DMS 273 treated with DMSO at 0.1 percent for 48 hours (cell line): ENCODE results near the gene NDP.
"Not testable (repeated sequence)": the region's sequence is repeated elsewhere in the genome, so short reads cannot be mapped to it uniquely, and the experiment has no call there.

ENCODE experiments used
- DNase-seq: peaks from one replicate; lab custom pipeline; 2025; lab: John Stamatoyannopoulos, UW

Gene NDP

GRCh38 chrX:43970528-43970927 lies 2.7 kb downstream of the NDP start:
- no peak for DNase-seq

- no peak for DNase-seq
These were observed 3.4 kb downstream of the NDP start for GRCh38 chrX:43969504-43970501.

- DNase-seq: no peak
These were observed 4.8 kb downstream of the NDP start for GRCh38 chrX:43968359-43968781.

- no peak for DNase-seq
These were observed 8.3 kb downstream of the NDP start for GRCh38 chrX:43964936-43965335.

GRCh38 chrX:43963726-43964125 lies 9.5 kb downstream of the NDP start:
- no peak for DNase-seq

GRCh38 chrX:43962636-43963035 lies 10.6 kb downstream of the NDP start:
- DNase-seq: no peak

GRCh38 chrX:43961699-43962098 lies 11.5 kb downstream of the NDP start:
- no peak for DNase-seq

- DNase-seq: peak; percentile 76
These were observed 14.7 kb downstream of the NDP start for GRCh38 chrX:43958529-43958928.

GRCh38 chrX:43956034-43956433 lies 17.2 kb downstream of the NDP start:
- no peak for DNase-seq

GRCh38 chrX:43953218-43953617 lies 20.0 kb downstream of the NDP start:
- DNase-seq: no peak

- no peak for DNase-seq
These were observed 23.5 kb downstream of the NDP start for GRCh38 chrX:43949669-43950068.

- no peak for DNase-seq
These were observed 32.2 kb downstream of the NDP start for GRCh38 chrX:43940816-43941474.

GRCh38 chrX:43939187-43939926 lies 33.8 kb downstream of the NDP start:
- DNase-seq: no peak

- DNase-seq: not testable (repeated sequence)
These were observed 51.2 kb downstream of the NDP start for GRCh38 chrX:43922032-43922431.

- DNase-seq: not testable (repeated sequence)
These were observed 62.4 kb downstream of the NDP start for GRCh38 chrX:43910772-43911171.

- no peak for DNase-seq
These were observed 63.2 kb downstream of the NDP start for GRCh38 chrX:43910012-43910411.

GRCh38 chrX:43909141-43909540 lies 64.0 kb downstream of the NDP start:
- no peak for DNase-seq

GRCh38 chrX:43899878-43900815 lies 73.0 kb downstream of the NDP start:
- no peak for DNase-seq
